Activated T-helper 17 cell treated with anti-CD3 and anti-CD28 coated beads, Interleukin-2, amount 50 U/mL, for 72 hours (primary cell): Measurements from ENCODE around the gene TMEM182. TPM values are rescaled to one million over a fixed set of nuclear protein-coding genes. Genes with fewer than 3 reads are reported as not detected.

Experiments
- ATAC-seq: fragments of 150-1000 bp; cut with Tn5 transposase; replicated peaks from 2 replicates; pipeline ENCODE4 v1.10.0; 2021; ENCODE audit warnings: mild to moderate bottlenecking, moderate library complexity
- H3K27ac Mint-ChIP-seq: one replicate; pipeline ENCODE4 v1.8.0; 2022; ENCODE audit warnings: mixed read lengths
- H3K27me3 Mint-ChIP-seq: one replicate; pipeline ENCODE4 v1.8.0; 2022; ENCODE audit warnings: mixed read lengths
- H3K36me3 Mint-ChIP-seq: one replicate; pipeline ENCODE4 v1.8.0; 2022; ENCODE audit warnings: low read depth, mild to moderate bottlenecking, mixed read lengths
- H3K4me1 Mint-ChIP-seq: one replicate; pipeline ENCODE4 v1.8.0; 2022; ENCODE audit warnings: mixed read lengths
- H3K4me3 Mint-ChIP-seq: one replicate; pipeline ENCODE4 v1.8.0; 2022; ENCODE audit warnings: mild to moderate bottlenecking, mixed read lengths
- H3K9me3 Mint-ChIP-seq: one replicate; pipeline ENCODE4 v1.8.0; 2022; ENCODE audit warnings: mixed read lengths
- total RNA-seq, 2 donors: library from RNA; stranded (reverse); gene quantifications; one replicate each; pipeline ENCODE4 v1.2.3, GENCODE V29; 2022

The TMEM182 gene, protein sequence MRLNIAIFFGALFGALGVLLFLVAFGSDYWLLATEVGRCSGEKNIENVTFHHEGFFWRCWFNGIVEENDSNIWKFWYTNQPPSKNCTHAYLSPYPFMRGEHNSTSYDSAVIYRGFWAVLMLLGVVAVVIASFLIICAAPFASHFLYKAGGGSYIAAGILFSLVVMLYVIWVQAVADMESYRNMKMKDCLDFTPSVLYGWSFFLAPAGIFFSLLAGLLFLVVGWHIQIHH
- total RNA-seq: 1 to 10 TPM; 4.9 to 6.4 TPM

DNA sequence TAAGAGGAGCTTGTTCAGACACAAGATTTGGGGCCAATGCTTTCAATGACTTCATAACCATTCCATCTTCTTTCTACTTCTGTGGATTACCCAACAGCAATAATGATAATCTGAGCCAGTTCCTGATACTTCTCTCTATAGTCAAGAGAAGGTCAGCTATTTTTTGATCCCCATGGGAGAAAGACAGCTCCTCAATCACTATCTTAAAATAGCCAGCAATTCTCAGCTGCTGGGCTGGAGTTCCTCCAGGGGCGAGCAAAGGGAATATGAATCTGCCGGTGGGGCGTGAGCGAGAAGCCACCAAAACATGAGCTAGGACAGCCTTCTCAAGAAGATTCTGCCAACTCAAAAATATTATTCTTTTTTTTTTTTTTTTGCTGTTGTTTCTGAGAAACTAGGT, at the start of gene TMEM182:
Gene TMEM182, plus strand, starts transcription at position 269 of the 400 bp plus-strand sequence. CDS start 187 bp downstream, outside the sequence.
- H3K9me3 Mint-ChIP-seq: no peaks in the 10 kb centered on the region
- H3K27me3 Mint-ChIP-seq: no peaks in the 10 kb centered on the region
- H3K36me3 Mint-ChIP-seq: peaks cover 18% of the 10 kb centered on the region
- H3K27ac Mint-ChIP-seq: no peak within 1 kb of the TSS
- peaks cover 3% of the 10 kb centered on the region for H3K4me1 Mint-ChIP-seq
- no peak for ATAC-seq
- H3K4me3 Mint-ChIP-seq: no peak within 1 kb of the TSS

DNA sequence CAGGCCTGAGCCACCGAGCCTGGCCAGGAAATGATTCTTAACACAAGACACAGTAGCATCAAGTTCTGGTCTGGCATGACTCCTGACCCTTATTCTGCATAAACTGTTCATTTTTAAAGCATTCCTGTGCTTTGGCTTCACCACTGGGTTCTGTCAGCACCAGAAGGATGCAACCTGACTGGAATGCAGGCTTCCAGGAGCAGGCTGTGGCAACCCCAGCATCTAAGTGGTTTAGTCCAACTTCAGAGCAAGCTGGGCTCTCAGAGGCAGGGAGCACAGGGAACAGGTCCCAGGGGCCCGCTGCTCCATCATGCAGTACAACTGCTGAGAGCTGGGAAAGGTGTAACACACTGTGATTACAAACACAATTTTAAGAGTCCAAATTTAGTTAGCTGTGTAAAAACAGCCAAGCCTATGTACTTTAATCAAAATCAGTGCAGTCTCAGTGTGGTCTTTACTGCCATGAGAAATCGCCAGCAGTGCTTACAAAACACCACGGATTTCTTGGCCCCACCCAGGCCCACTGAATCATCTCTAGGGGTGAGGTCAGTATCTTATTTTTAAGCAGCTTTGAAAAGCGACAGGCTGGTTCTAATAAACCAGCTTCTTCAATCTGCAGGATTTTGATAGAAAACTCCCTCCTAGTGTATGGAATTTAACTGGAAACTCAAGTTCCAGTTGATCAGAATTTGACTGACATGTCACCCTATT, 44.4 kb upstream of the TMEM182 start:
- no peak for ATAC-seq
- Mint-ChIP-seq H3K27ac (no peak overlapping the region), H3K9me3 (no peaks in the 10 kb centered on the region), H3K4me3 (no peak overlapping the region), H3K27me3 (no peaks in the 10 kb centered on the region), H3K36me3 (peaks cover 47% of the 10 kb centered on the region), H3K4me1 (no peaks in the 10 kb centered on the region)

DNA sequence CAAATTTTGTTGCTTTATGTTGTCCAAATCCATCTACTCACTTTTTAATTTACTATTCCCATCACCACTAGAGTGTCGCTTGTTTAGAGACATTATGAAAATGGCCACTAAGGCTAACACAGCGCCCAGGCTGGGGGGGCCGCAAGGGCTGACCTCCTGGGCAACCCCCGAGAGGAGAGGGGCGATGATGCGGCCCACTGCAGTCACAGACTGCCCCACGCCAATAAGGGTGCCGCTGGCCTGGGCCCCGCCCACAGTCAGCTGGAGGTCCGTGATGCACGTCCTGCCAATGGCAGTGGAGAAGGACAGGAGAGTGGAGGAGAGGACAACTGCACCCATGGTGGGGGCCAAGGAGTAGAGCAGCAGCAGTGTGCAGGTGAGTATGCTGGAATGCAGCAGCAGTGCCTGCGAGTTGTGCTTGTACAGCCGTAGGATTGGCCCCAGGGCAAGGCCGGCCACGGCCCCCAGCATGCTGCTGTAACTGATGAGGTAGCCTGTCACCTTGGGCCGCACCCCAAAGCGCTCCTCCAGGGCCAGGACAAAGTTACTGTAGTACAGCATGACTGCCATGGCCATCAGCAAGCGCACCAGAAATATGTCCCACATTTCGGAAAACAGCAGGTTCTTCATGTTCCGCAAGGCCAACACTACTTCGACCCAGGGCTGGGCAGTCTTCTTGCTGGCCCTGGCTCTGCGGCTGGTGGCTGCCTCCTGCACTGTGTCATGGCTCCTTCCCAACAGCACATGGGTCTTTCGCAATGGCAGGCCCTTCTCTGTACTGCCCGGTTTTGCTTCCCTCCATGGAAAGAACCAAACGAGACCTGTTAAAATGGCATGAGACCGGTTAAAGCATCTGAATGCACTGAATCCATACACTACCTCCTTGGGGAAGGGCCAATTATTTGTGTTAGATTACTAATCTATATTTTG, 43.2 kb upstream of the TMEM182 start:
- Mint-ChIP-seq H3K4me3 (no peak overlapping the region), H3K9me3 (no peaks in the 10 kb centered on the region), H3K36me3 (peaks cover 59% of the 10 kb centered on the region), H3K27me3 (no peaks in the 10 kb centered on the region), H3K4me1 (no peaks in the 10 kb centered on the region), H3K27ac (no peak overlapping the region)
- ATAC-seq: no peak

DNA sequence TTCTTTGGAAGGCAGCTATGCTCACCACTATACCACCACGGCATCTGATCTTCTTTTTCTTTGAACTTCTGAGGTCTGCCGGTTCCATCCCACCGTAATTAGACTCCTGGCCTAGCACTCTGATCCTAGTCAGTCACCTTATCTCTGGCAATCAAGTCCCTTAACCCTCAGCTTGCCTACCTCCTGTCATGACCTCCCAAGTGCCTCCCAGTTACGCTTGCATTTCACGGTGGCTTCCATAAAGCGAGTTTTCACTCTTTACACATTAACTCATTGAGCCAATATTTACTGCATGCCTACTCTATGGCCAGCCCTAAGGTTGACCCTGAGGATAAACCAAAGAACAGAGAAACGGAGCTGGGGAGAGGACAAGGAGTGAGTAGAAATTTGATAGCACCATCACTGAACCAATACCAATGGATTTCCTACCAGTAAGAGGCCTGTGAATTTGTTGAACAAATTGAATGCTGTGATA, 37.8 kb upstream of the TMEM182 start:
- Mint-ChIP-seq H3K27me3 (no peaks in the 10 kb centered on the region), H3K9me3 (no peaks in the 10 kb centered on the region), H3K4me1 (no peaks in the 10 kb centered on the region), H3K4me3 (no peak overlapping the region), H3K36me3 (peaks cover 89% of the 10 kb centered on the region), H3K27ac (no peak overlapping the region)
- no peak for ATAC-seq

DNA sequence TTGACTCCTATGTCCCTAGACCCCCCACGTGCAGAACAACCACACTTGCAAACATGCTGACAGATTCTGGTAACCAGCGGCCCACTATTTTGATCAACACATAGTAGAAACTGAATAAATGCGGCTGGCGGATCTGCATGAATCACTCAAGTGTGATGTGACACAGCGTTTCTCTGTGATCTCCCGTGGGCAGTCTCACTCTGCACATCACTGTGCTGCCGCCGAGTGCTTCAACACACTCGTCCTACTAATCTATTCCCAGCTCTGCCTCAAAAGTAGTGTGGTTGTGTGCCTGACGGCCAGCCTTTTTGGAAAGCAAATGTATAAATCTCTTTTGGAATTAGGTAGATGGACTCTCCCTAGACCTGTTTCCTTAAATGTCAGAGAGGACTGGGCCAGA, 37.3 kb upstream of the TMEM182 start:
- H3K9me3 Mint-ChIP-seq: no peaks in the 10 kb centered on the region
- H3K36me3 Mint-ChIP-seq: peaks cover 84% of the 10 kb centered on the region
- no peak overlapping the region for H3K4me3 Mint-ChIP-seq
- H3K27ac Mint-ChIP-seq: no peak overlapping the region
- no peaks in the 10 kb centered on the region for H3K4me1 Mint-ChIP-seq
- no peak for ATAC-seq
- H3K27me3 Mint-ChIP-seq: no peaks in the 10 kb centered on the region

DNA sequence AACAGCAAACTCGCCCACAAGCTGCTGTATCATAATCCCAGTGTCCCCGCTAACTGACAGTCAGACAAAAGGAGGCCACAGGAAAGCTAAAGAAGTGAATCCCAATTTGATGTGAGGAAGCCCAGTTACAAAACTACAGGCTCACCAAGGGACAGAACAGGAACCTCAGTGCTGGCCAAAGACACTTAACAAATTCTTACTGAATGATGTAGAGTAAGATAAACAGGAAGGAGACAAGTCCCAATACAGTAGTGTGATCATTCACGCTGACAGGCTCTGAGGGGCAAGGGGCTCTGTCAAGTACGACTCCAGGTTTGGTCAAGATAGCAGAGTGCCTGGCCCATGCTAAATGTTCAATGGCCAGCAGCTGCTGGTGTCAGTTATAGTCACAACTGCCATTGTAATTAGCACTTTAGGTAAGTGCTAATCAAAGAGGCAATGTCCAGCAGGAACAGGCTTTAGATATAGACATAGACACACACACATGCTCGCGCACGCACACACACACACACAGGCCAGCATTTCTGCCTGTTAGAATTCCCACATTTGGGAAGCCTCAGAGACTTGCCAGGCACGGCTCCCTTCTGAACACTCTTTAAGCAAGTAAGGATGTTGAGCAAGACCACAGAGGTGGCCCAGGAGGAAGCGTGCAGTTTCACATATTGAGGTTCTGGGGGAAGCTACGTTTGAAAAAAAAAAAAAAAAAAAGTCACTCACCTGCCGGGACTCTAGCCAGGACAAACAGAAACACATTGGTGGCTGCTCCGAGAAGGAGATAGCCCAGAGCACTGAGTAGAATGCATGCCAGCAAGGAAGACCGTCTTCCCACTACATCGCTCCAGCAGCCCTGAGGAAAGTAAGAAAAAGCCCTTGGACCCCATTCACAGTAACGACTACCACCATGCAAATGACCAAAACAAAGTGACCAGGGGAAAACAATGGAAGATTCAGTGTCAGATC, 35.4 kb upstream of the TMEM182 start:
- Mint-ChIP-seq H3K4me1 (no peaks in the 10 kb centered on the region), H3K36me3 (peaks cover 81% of the 10 kb centered on the region), H3K27ac (no peak overlapping the region), H3K9me3 (no peaks in the 10 kb centered on the region), H3K4me3 (no peak overlapping the region), H3K27me3 (no peaks in the 10 kb centered on the region)
- no peak for ATAC-seq

DNA sequence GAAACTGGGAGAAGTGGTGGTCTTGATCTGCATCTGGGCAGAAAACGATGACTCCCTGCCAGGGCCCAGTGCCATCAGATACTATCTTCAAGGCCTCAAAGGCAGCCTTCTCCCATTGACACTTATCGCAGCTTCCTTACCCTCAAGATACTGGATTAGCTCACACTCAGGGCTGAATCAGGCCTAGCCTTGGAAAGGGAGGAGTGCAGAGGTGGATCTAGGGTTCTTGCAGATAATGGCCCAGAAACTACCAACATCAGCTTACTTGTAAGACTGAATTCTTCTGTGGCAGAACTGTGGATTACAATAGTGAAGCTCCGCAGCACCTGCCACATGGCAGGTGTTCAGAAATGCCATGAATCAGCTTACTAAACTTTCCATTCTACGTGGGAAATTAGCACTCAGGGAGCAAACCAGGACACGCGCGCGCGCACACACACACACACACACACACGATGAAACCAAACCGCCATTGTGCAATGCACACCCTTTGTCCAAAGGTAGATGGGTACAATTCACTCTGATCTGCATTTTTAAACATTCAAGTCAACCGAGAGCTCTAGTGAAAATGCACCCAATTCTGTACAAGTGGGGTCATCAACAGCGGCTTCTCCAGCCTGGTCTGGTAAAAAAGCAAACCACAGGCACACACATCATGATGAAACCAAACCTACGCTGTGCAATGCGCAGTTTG, 26.3 kb upstream of the TMEM182 start:
- no peaks in the 10 kb centered on the region for H3K27me3 Mint-ChIP-seq
- peak overlapping the region; percentile 92 for H3K27ac Mint-ChIP-seq
- peaks cover 22% of the 10 kb centered on the region for H3K4me1 Mint-ChIP-seq
- H3K36me3 Mint-ChIP-seq: peaks cover 16% of the 10 kb centered on the region
- H3K9me3 Mint-ChIP-seq: no peaks in the 10 kb centered on the region
- H3K4me3 Mint-ChIP-seq: peak overlapping the region; percentile 93
- ATAC-seq: no peak

DNA sequence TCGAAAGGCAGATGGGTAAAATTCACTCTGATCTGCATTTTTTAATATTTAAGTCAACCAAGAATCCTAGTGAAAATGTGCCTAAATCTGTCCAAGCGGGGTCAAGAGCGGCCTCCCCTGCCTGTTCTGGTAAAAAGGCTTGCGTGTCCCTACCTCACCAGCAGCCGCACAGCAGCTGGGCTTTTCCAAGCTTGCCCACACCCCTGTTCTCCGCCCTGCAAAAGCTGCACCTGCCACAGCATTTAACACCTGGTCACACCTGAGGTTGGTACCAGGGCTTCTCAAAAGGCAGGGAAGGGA, 25.8 kb upstream of the TMEM182 start:
- Mint-ChIP-seq H3K4me1 (peaks cover 22% of the 10 kb centered on the region), H3K27me3 (no peaks in the 10 kb centered on the region), H3K36me3 (peaks cover 11% of the 10 kb centered on the region), H3K27ac (peak overlapping the region; percentile 92), H3K9me3 (no peaks in the 10 kb centered on the region), H3K4me3 (peak overlapping the region; percentile 93)
- peak; percentile 33 for ATAC-seq

GRCh38 chr2:102736410-102737409, 25.1 kb upstream of the TMEM182 start:
- Mint-ChIP-seq H3K27me3 (no peaks in the 10 kb centered on the region), H3K27ac (peak overlapping the region; percentile 92), H3K9me3 (no peaks in the 10 kb centered on the region), H3K4me1 (peaks cover 22% of the 10 kb centered on the region), H3K36me3 (peaks cover 5% of the 10 kb centered on the region), H3K4me3 (peak overlapping the region; percentile 93)
- ATAC-seq: peak; percentile 98

- no peaks in the 10 kb centered on the region for H3K9me3 Mint-ChIP-seq
Observed at GRCh38 chr2:102737431-102737830, 24.4 kb upstream of the TMEM182 start.

DNA sequence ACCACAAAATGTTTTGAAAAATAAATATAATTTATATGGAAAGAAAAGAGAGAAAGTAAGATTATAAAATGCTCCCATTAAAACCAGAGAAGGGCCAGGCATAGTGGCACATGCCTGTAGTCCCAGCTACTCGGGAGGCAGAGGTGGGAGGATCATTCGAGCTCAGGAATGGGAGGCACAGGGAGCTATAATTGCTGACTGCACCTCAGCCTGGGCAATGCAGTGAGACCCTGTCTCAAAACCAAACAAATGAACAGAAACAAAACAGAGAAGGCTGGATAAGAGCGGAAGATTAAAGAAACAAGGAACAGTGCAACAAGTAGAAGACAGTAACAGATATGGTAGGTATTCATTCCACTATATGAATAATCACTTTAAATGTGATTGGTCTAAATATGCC, 18.6 kb upstream of the TMEM182 start:
- Mint-ChIP-seq H3K36me3 (no peaks in the 10 kb centered on the region), H3K4me3 (no peak overlapping the region), H3K4me1 (peaks cover 5% of the 10 kb centered on the region), H3K27ac (no peak overlapping the region), H3K27me3 (no peaks in the 10 kb centered on the region), H3K9me3 (no peaks in the 10 kb centered on the region)
- ATAC-seq: no peak

More at GRCh38 chr2:102737431-102737830, 24.4 kb upstream of the TMEM182 start:
- Mint-ChIP-seq H3K27me3 (no peaks in the 10 kb centered on the region), H3K27ac (peak overlapping the region; percentile 92), H3K36me3 (no peaks in the 10 kb centered on the region), H3K4me1 (peaks cover 22% of the 10 kb centered on the region), H3K4me3 (peak overlapping the region; percentile 93)
- ATAC-seq: no peak

GRCh38 chr2:102748107-102748506, 13.7 kb upstream of the TMEM182 start:
- no peak for ATAC-seq
- no peaks in the 10 kb centered on the region for H3K27me3 Mint-ChIP-seq
- H3K4me1 Mint-ChIP-seq: no peaks in the 10 kb centered on the region
- H3K27ac Mint-ChIP-seq: no peak overlapping the region
- H3K4me3 Mint-ChIP-seq: no peak overlapping the region
- H3K36me3 Mint-ChIP-seq: no peaks in the 10 kb centered on the region
- no peaks in the 10 kb centered on the region for H3K9me3 Mint-ChIP-seq
